D341Med (cell line): ENCODE measurements around the gene NR3C1.

ENCODE experiments used
- DNase-seq: peaks from one replicate; pipeline ENCODE4 v3.0.0; 2012; ENCODE audit warnings: low spot score

The NR3C1 gene

GRCh38 chr5:143362664-143363227 is 40.7 kb downstream of the NR3C1 start:
- no peak for DNase-seq

- DNase-seq = no peak
Observed at GRCh38 chr5:143361438-143361837, 42.0 kb downstream of the NR3C1 start.

- no peak for DNase-seq
Observed at GRCh38 chr5:143360755-143361154, 42.7 kb downstream of the NR3C1 start.

GRCh38 chr5:143359869-143360268 is 43.6 kb downstream of the NR3C1 start:
- DNase-seq = no peak

- DNase-seq = no peak
Observed at GRCh38 chr5:143356855-143357583, 46.5 kb downstream of the NR3C1 start.

GRCh38 chr5:143355710-143356109 is 47.8 kb downstream of the NR3C1 start:
- DNase-seq = peak; percentile 35

GRCh38 chr5:143354025-143354424 is 49.5 kb downstream of the NR3C1 start:
- no peak for DNase-seq

- DNase-seq = no peak
Observed at GRCh38 chr5:143352691-143353090, 50.8 kb downstream of the NR3C1 start.

- DNase-seq = no peak
Observed at GRCh38 chr5:143350751-143351602, 52.5 kb downstream of the NR3C1 start.

GRCh38 chr5:143350341-143350740 is 53.1 kb downstream of the NR3C1 start:
- DNase-seq = no peak

- DNase-seq = no peak
Observed at GRCh38 chr5:143349177-143349576, 54.3 kb downstream of the NR3C1 start.

GRCh38 chr5:143347698-143348344 is 55.7 kb downstream of the NR3C1 start:
- no peak for DNase-seq

- DNase-seq = no peak
Observed at GRCh38 chr5:143347046-143347445, 56.4 kb downstream of the NR3C1 start.

- no peak for DNase-seq
Observed at GRCh38 chr5:143345671-143346440, 57.6 kb downstream of the NR3C1 start.

- DNase-seq = no peak
Observed at GRCh38 chr5:143343042-143343441, 60.4 kb downstream of the NR3C1 start.

- no peak for DNase-seq
Observed at GRCh38 chr5:143342607-143343006, 60.9 kb downstream of the NR3C1 start.

GRCh38 chr5:143341807-143342570 is 61.5 kb downstream of the NR3C1 start:
- DNase-seq = no peak

GRCh38 chr5:143340891-143341685 is 62.4 kb downstream of the NR3C1 start:
- no peak for DNase-seq

- no peak for DNase-seq
Observed at GRCh38 chr5:143338658-143339366, 64.7 kb downstream of the NR3C1 start.
